ENCODE measurements around the gene CCM2.
A peak's percentile ranks its signal among the peaks of the same experiment; 100 is the strongest.

CCM2 gene

DNA sequence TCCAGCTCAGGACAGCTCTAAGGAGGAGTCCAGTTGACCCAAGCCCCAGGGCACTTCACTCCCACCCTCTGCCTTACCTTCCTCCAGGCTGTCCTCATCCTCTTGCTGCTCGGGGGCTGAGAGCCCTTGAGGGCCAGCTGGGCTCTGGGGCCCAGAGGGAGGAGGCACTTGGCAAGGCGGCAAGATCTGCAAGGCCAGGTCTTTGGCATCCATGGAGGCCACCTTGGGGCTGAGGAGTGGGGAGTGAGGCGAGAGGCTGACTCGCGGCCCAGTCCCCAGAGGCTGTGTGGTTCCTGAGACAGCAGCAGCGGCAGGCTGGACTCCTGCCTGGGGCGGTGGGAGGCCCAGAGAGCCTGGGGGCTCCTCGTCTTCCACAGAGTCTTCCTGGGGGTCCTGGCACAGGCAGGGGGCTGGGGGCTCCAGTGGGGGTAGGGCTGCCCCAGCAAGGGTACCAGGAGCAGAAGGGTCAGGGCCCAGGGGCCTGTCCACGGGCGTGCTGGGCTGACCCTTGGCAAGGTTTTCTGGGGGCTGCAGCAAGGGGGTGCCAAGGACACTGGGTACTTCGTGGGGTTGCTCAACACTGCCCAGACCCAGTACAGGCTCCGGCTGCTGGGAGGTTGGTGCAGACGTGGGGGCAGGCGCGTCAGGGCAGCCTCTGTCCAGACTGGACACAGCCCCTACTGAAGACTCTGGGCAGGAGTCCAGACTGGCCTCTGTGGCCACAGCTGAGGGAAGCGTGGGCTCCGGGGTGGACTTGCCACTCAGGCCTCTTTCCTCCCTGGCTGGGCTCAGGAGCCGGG is 82.2 kb downstream of the CCM2 start:
- Mint-ChIP-seq H3K4me1 (ENCODE audit: low read depth) (peaks cover 18% of the 10 kb centered on the region), H3K4me3 (no peak overlapping the region), H3K9me3 (no peaks in the 10 kb centered on the region), H3K27ac (no peak overlapping the region), H3K27me3 (peaks cover 4% of the 10 kb centered on the region), H3K36me3 (ENCODE audit: low read depth) (no peaks in the 10 kb centered on the region)
- intact Hi-C loops (cut with micrococcal nuclease): no loop called here

DNA sequence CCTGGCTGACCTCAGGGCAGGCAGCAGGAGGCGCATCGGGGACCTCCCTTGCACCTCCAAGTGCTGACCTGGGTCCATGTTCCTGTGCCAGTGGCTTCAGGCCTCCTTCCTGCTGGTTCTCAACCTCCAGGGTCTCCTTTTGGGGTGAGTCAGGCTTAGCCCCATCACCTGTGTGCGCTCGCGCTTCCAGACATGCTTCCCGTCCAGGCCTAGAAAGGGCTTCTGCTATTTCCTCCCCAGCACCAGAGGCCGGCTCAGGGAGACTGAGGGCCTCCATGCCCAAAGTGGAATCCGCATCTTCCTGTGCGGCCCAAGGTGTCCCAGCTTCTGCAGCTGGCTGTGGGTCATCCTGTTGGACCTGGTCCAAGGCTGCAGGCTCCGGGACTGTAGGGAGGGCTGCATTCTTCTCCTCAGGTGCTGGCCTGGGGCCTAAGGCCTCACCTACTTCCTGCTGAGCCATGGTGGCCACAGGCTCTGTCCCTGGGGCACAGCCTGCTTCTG is 82.9 kb downstream of the CCM2 start:
- no peak overlapping the region for H3K4me3 Mint-ChIP-seq
- H3K36me3 Mint-ChIP-seq (ENCODE audit: low read depth): no peaks in the 10 kb centered on the region
- H3K27me3 Mint-ChIP-seq: peaks cover 11% of the 10 kb centered on the region
- H3K9me3 Mint-ChIP-seq: no peaks in the 10 kb centered on the region
- no peak overlapping the region for H3K27ac Mint-ChIP-seq
- intact Hi-C loops (cut with micrococcal nuclease): no loop called here
- peaks cover 18% of the 10 kb centered on the region for H3K4me1 Mint-ChIP-seq (ENCODE audit: low read depth)

GRCh38 chr7:45084336-45084735 is 84.3 kb downstream of the CCM2 start:
- H3K36me3 Mint-ChIP-seq (ENCODE audit: low read depth): no peaks in the 10 kb centered on the region
- H3K4me3 Mint-ChIP-seq: no peak overlapping the region
- H3K4me1 Mint-ChIP-seq (ENCODE audit: low read depth): peaks cover 19% of the 10 kb centered on the region
- peaks cover 23% of the 10 kb centered on the region for H3K27me3 Mint-ChIP-seq
- no peaks in the 10 kb centered on the region for H3K9me3 Mint-ChIP-seq
- no peak overlapping the region for H3K27ac Mint-ChIP-seq
- intact Hi-C loops (cut with micrococcal nuclease): no loop called here

DNA sequence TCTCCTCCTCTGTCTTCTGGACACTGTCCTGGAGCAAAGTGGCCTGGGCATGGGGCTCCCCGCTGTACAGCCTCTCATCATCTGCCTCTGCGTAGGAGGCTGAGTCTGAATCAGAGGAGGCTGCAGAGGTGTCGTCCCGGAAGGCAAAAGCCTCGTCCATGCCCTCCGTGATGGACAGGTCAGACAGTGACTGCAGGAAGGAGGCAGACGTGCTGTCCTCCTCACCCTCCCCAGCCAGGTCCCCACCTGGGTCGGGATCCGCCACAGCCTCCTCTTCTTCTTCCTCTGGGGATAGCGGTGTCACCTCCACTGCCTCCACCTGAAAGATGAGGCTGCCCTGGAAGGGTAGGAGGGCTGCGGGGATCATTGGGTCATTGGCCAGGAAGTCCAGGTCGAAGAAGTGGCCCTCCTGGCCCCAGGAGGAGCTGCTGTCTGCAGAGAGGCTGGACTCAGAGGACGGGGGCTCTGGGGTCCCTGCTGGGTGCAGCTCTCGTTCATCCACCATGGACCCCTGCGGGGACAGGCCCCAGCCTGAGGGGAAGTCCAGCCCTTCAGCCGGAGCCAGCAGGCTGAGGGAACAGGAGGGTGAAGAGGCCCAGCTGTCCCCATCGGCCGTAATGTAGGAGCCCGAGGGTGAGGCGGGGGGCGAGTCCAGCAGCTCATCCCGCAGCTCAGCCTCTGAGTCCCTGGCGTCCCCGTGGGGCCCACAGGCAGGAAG is 85.1 kb downstream of the CCM2 start:
- intact Hi-C loops (cut with micrococcal nuclease): no loop called here
- Mint-ChIP-seq H3K27ac (no peak overlapping the region), H3K27me3 (peaks cover 30% of the 10 kb centered on the region), H3K4me3 (no peak overlapping the region), H3K36me3 (ENCODE audit: low read depth) (no peaks in the 10 kb centered on the region), H3K9me3 (no peaks in the 10 kb centered on the region), H3K4me1 (ENCODE audit: low read depth) (peaks cover 18% of the 10 kb centered on the region)

- intact Hi-C loops (cut with micrococcal nuclease): no loop called here
These were observed 85.7 kb downstream of the CCM2 start for GRCh38 chr7:45085619-45086200.

GRCh38 chr7:45086331-45087065 is 86.5 kb downstream of the CCM2 start:
- peaks cover 36% of the 10 kb centered on the region for H3K27me3 Mint-ChIP-seq
- no peaks in the 10 kb centered on the region for H3K9me3 Mint-ChIP-seq
- no peak overlapping the region for H3K4me3 Mint-ChIP-seq
- H3K36me3 Mint-ChIP-seq (ENCODE audit: low read depth): no peaks in the 10 kb centered on the region
- H3K4me1 Mint-ChIP-seq (ENCODE audit: low read depth): peaks cover 9% of the 10 kb centered on the region
- no peak overlapping the region for H3K27ac Mint-ChIP-seq
- intact Hi-C loops (cut with micrococcal nuclease): no loop called here

More at GRCh38 chr7:45085619-45086200, 85.7 kb downstream of the CCM2 start:
- Mint-ChIP-seq H3K27me3 (peaks cover 35% of the 10 kb centered on the region), H3K4me3 (no peak overlapping the region), H3K27ac (no peak overlapping the region), H3K4me1 (ENCODE audit: low read depth) (peaks cover 13% of the 10 kb centered on the region), H3K36me3 (ENCODE audit: low read depth) (no peaks in the 10 kb centered on the region), H3K9me3 (no peaks in the 10 kb centered on the region)

- H3K36me3 Mint-ChIP-seq (ENCODE audit: low read depth): no peaks in the 10 kb centered on the region
- peaks cover 47% of the 10 kb centered on the region for H3K27me3 Mint-ChIP-seq
- H3K4me1 Mint-ChIP-seq (ENCODE audit: low read depth): peaks cover 9% of the 10 kb centered on the region
- intact Hi-C loops (cut with micrococcal nuclease): no loop called here
- H3K9me3 Mint-ChIP-seq: no peaks in the 10 kb centered on the region
- no peak overlapping the region for H3K4me3 Mint-ChIP-seq
- H3K27ac Mint-ChIP-seq: no peak overlapping the region
These were observed 87.5 kb downstream of the CCM2 start for GRCh38 chr7:45087301-45088145.

GRCh38 chr7:45088146-45088701 is 88.2 kb downstream of the CCM2 start:
- intact Hi-C loops (cut with micrococcal nuclease): no loop called here
- Mint-ChIP-seq H3K4me1 (ENCODE audit: low read depth) (peaks cover 9% of the 10 kb centered on the region), H3K36me3 (ENCODE audit: low read depth) (no peaks in the 10 kb centered on the region), H3K27me3 (peaks cover 51% of the 10 kb centered on the region), H3K9me3 (no peaks in the 10 kb centered on the region), H3K4me3 (no peak overlapping the region), H3K27ac (no peak overlapping the region)

DNA sequence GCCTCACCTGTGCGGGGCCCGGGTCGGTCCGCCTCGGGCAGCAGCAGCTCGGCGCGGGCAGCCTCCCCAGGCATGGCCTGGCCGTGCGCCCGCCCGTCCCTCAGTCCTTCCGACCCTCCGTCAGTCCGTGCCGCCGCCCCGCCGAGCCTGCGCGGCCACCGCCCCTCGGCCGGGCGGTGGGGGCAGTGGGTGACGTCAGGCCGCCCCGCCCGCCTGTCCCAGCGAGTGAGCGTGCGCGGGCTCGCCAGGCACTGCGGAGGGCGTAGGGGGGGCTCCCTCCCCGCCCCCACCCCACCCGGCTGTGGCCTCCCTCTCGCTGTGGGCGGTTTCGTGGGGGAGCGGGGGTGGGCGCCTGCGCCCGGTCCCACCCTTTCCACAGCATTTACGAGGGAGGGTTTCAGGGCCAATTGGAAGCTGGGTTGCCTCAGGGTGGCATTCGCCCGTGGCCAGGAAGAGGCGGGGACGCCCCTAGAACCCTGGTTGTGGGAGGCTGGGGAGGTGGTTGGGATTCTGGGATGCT is 88.9 kb downstream of the CCM2 start, which contains the start of gene NACAD:
Gene NACAD, minus strand, starts transcription at position 149 of the 520 bp plus-strand sequence. Its CDS starts 75 bp downstream, at position 74.
- Mint-ChIP-seq H3K9me3 (no peaks in the 10 kb centered on the region), H3K27ac (no peak within 1 kb of the TSS), H3K36me3 (ENCODE audit: low read depth) (no peaks in the 10 kb centered on the region), H3K4me1 (ENCODE audit: low read depth) (peaks cover 9% of the 10 kb centered on the region), H3K27me3 (peaks cover 53% of the 10 kb centered on the region), H3K4me3 (peak within 1 kb of the TSS; percentile 27)
- intact Hi-C loops (cut with micrococcal nuclease): no loop called here

- intact Hi-C loops (cut with micrococcal nuclease): no loop called here
- peaks cover 53% of the 10 kb centered on the region for H3K27me3 Mint-ChIP-seq
- H3K36me3 Mint-ChIP-seq (ENCODE audit: low read depth): no peaks in the 10 kb centered on the region
- peak overlapping the region; percentile 27 for H3K4me3 Mint-ChIP-seq
- H3K27ac Mint-ChIP-seq: no peak overlapping the region
- no peaks in the 10 kb centered on the region for H3K9me3 Mint-ChIP-seq
- H3K4me1 Mint-ChIP-seq (ENCODE audit: low read depth): peaks cover 9% of the 10 kb centered on the region
These were observed 89.4 kb downstream of the CCM2 start for GRCh38 chr7:45089341-45089891.

GRCh38 chr7:45092100-45092930 is 92.3 kb downstream of the CCM2 start:
- H3K9me3 Mint-ChIP-seq: no peaks in the 10 kb centered on the region
- H3K27ac Mint-ChIP-seq: no peak overlapping the region
- intact Hi-C loops (cut with micrococcal nuclease): no loop called here
- H3K27me3 Mint-ChIP-seq: peaks cover 48% of the 10 kb centered on the region
- no peak overlapping the region for H3K4me3 Mint-ChIP-seq
- peaks cover 9% of the 10 kb centered on the region for H3K4me1 Mint-ChIP-seq (ENCODE audit: low read depth)
- no peaks in the 10 kb centered on the region for H3K36me3 Mint-ChIP-seq (ENCODE audit: low read depth)

DNA sequence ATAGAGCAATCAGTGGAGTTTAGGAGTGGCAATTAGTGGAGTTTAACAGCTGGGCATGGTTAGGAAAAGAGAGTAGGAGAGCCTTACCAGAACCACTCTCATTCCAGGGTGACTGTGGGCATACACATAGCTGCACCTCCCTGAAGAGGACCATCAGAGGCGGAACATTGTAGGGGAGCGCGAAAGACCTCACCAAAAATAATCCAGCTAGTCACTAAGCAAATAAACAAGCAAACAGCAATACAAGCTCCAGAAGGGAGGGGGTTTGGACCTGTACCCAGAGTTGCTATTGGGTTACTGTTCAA is 92.9 kb downstream of the CCM2 start:
- intact Hi-C loops (cut with micrococcal nuclease): no loop called here
- Mint-ChIP-seq H3K27me3 (peaks cover 42% of the 10 kb centered on the region), H3K36me3 (ENCODE audit: low read depth) (no peaks in the 10 kb centered on the region), H3K4me1 (ENCODE audit: low read depth) (peaks cover 9% of the 10 kb centered on the region), H3K9me3 (no peaks in the 10 kb centered on the region), H3K4me3 (no peak overlapping the region), H3K27ac (no peak overlapping the region)

Measured in dendritic cell treated with granulocyte-macrophage colony-stimulating factor and Interleukin-4, amounts not matched to agents 40 ng/mL and 50 ng/mL, for 4 days (primary cell).